Measurements from ENCODE around the gene ACKR3. TPM values are rescaled to one million over a fixed set of nuclear protein-coding genes. Genes with fewer than 3 reads are reported as not detected.

The ACKR3 gene
- total RNA-seq, 2 experiments from 2014 or later: 5.4 to 6.4 TPM

GRCh38 chr2:236538242-236538641 lies 31.4 kb upstream of the ACKR3 start:
- ChIA-PET CTCF (no interaction called here), POLR2A (no interaction called here)
- H3K27me3 Mint-ChIP-seq: no peaks in the 10 kb centered on the region
- H3K36me3 Mint-ChIP-seq (ENCODE audit: low read depth): peaks cover 47% of the 10 kb centered on the region
- peaks cover 63% of the 10 kb centered on the region for H3K4me1 Mint-ChIP-seq
- H3K27ac Mint-ChIP-seq: peak overlapping the region; percentile 93
- DNase-seq: peak; percentile 25
- peak overlapping the region; percentile 97 for H3K4me3 Mint-ChIP-seq
- H3K9me3 Mint-ChIP-seq: peaks cover 17% of the 10 kb centered on the region

- POLR2A ChIA-PET: no interaction called here
- H3K27me3 Mint-ChIP-seq: no peaks in the 10 kb centered on the region
- H3K27ac Mint-ChIP-seq: no peak overlapping the region
- no peak overlapping the region for H3K4me3 Mint-ChIP-seq
- H3K4me1 Mint-ChIP-seq: peaks cover 80% of the 10 kb centered on the region
- DNase-seq: no peak
- H3K36me3 Mint-ChIP-seq (ENCODE audit: low read depth): peaks cover 60% of the 10 kb centered on the region
- H3K9me3 Mint-ChIP-seq: peaks cover 14% of the 10 kb centered on the region
- CTCF ChIA-PET: no interaction called here
Measured at GRCh38 chr2:236541008-236541562, 28.5 kb upstream of the ACKR3 start.

GRCh38 chr2:236544362-236544761 lies 25.3 kb upstream of the ACKR3 start:
- peaks cover 75% of the 10 kb centered on the region for H3K36me3 Mint-ChIP-seq (ENCODE audit: low read depth)
- peak overlapping the region; percentile 85 for H3K27ac Mint-ChIP-seq
- no peak for DNase-seq
- POLR2A ChIA-PET: no interaction called here
- H3K4me3 Mint-ChIP-seq: no peak overlapping the region
- H3K4me1 Mint-ChIP-seq: peaks cover 93% of the 10 kb centered on the region
- no peaks in the 10 kb centered on the region for H3K27me3 Mint-ChIP-seq
- CTCF ChIA-PET: interaction anchor here (1.1 kb wide), 1 partner anchor 11 kb away, joined by 3 read pairs; no protein-coding TSS in a partner anchor
- H3K9me3 Mint-ChIP-seq: peaks cover 19% of the 10 kb centered on the region

- Mint-ChIP-seq H3K4me3 (peak overlapping the region; percentile 68), H3K27ac (peak overlapping the region; percentile 85), H3K36me3 (ENCODE audit: low read depth) (peaks cover 73% of the 10 kb centered on the region), H3K4me1 (peaks cover 93% of the 10 kb centered on the region), H3K27me3 (no peaks in the 10 kb centered on the region), H3K9me3 (peaks cover 16% of the 10 kb centered on the region)
- ChIA-PET CTCF (interaction anchor here (1.1 kb wide), 1 partner anchor 32 kb away, joined by 3 read pairs; no protein-coding TSS in a partner anchor), POLR2A (no interaction called here)
- no peak for DNase-seq
Measured at GRCh38 chr2:236545248-236545658, 24.4 kb upstream of the ACKR3 start.

- POLR2A ChIA-PET: interaction anchor here (1.3 kb wide), 1 partner anchor 9 kb away, joined by 6 read pairs; no protein-coding TSS in a partner anchor
- peak; percentile 55 for DNase-seq
- H3K36me3 Mint-ChIP-seq (ENCODE audit: low read depth): peaks cover 74% of the 10 kb centered on the region
Measured at GRCh38 chr2:236545814-236546480, 23.7 kb upstream of the ACKR3 start.

GRCh38 chr2:236546561-236547002 lies 23.0 kb upstream of the ACKR3 start:
- ChIA-PET CTCF (interaction anchor here (1.1 kb wide), 1 partner anchor 33 kb away, joined by 3 read pairs; no protein-coding TSS in a partner anchor), POLR2A (interaction anchor here (0.6 to 1.3 kb wide), 2 partner anchors 8 to 10 kb away, joined by 4 to 6 read pairs; no protein-coding TSS in a partner anchor)
- H3K27me3 Mint-ChIP-seq: no peaks in the 10 kb centered on the region
- H3K36me3 Mint-ChIP-seq (ENCODE audit: low read depth): peaks cover 71% of the 10 kb centered on the region
- peaks cover 14% of the 10 kb centered on the region for H3K9me3 Mint-ChIP-seq
- H3K4me3 Mint-ChIP-seq: peak overlapping the region; percentile 68
- peak overlapping the region; percentile 85 for H3K27ac Mint-ChIP-seq
- DNase-seq: peak; percentile 64
- peaks cover 95% of the 10 kb centered on the region for H3K4me1 Mint-ChIP-seq

More at GRCh38 chr2:236545814-236546480, 23.7 kb upstream of the ACKR3 start:
- CTCF ChIA-PET: interaction anchor here (1.1 kb wide), 1 partner anchor 33 kb away, joined by 3 read pairs; no protein-coding TSS in a partner anchor
- Mint-ChIP-seq H3K9me3 (peaks cover 14% of the 10 kb centered on the region), H3K4me1 (peaks cover 94% of the 10 kb centered on the region), H3K4me3 (peak overlapping the region; percentile 68), H3K27ac (peak overlapping the region; percentile 85), H3K27me3 (no peaks in the 10 kb centered on the region)

- peaks cover 17% of the 10 kb centered on the region for H3K9me3 Mint-ChIP-seq
Measured at GRCh38 chr2:236547725-236548124, 21.9 kb upstream of the ACKR3 start.

GRCh38 chr2:236548179-236548921 lies 21.3 kb upstream of the ACKR3 start:
- no peak for DNase-seq
- H3K27me3 Mint-ChIP-seq: no peaks in the 10 kb centered on the region
- no peak overlapping the region for H3K4me3 Mint-ChIP-seq
- CTCF ChIA-PET: interaction anchor here (0.6 to 2.4 kb wide), 6 partner anchors 11 to 1137 kb away, joined by 3 to 8 read pairs (median 4); no protein-coding TSS in a partner anchor
- peaks cover 19% of the 10 kb centered on the region for H3K9me3 Mint-ChIP-seq
- POLR2A ChIA-PET: no interaction called here
- peaks cover 94% of the 10 kb centered on the region for H3K4me1 Mint-ChIP-seq
- peak overlapping the region; percentile 85 for H3K27ac Mint-ChIP-seq
- H3K36me3 Mint-ChIP-seq (ENCODE audit: low read depth): peaks cover 71% of the 10 kb centered on the region

More at GRCh38 chr2:236547725-236548124, 21.9 kb upstream of the ACKR3 start:
- H3K4me1 Mint-ChIP-seq: peaks cover 95% of the 10 kb centered on the region
- ChIA-PET CTCF (interaction anchor here (1.1 kb wide), 2 partner anchors 11 to 25 kb away, joined by 3 to 4 read pairs; no protein-coding TSS in a partner anchor), POLR2A (no interaction called here)
- DNase-seq: no peak
- peak overlapping the region; percentile 15 for H3K4me3 Mint-ChIP-seq
- peaks cover 71% of the 10 kb centered on the region for H3K36me3 Mint-ChIP-seq (ENCODE audit: low read depth)
- peak overlapping the region; percentile 85 for H3K27ac Mint-ChIP-seq
- no peaks in the 10 kb centered on the region for H3K27me3 Mint-ChIP-seq

GRCh38 chr2:236549165-236549564 lies 20.5 kb upstream of the ACKR3 start:
- ChIA-PET POLR2A (no interaction called here), CTCF (interaction anchor here (1.0 to 2.4 kb wide), 4 partner anchors 10 to 93 kb away, joined by 3 to 8 read pairs (median 6); no protein-coding TSS in a partner anchor)
- Mint-ChIP-seq H3K9me3 (peaks cover 25% of the 10 kb centered on the region), H3K27me3 (no peaks in the 10 kb centered on the region), H3K4me3 (no peak overlapping the region), H3K4me1 (peaks cover 97% of the 10 kb centered on the region), H3K36me3 (ENCODE audit: low read depth) (peaks cover 76% of the 10 kb centered on the region), H3K27ac (peak overlapping the region; percentile 67)
- DNase-seq: no peak

GRCh38 chr2:236550290-236550689 lies 19.3 kb upstream of the ACKR3 start:
- no peaks in the 10 kb centered on the region for H3K27me3 Mint-ChIP-seq
- POLR2A ChIA-PET: no interaction called here
- H3K4me3 Mint-ChIP-seq: no peak overlapping the region
- CTCF ChIA-PET: interaction anchor here (2.4 kb wide), 1 partner anchor 14 kb away, joined by 8 read pairs; no protein-coding TSS in a partner anchor
- no peak for DNase-seq
- peaks cover 33% of the 10 kb centered on the region for H3K9me3 Mint-ChIP-seq
- H3K36me3 Mint-ChIP-seq (ENCODE audit: low read depth): peaks cover 77% of the 10 kb centered on the region
- peaks cover 95% of the 10 kb centered on the region for H3K4me1 Mint-ChIP-seq
- H3K27ac Mint-ChIP-seq: no peak overlapping the region

- Mint-ChIP-seq H3K4me3 (no peak overlapping the region), H3K27me3 (no peaks in the 10 kb centered on the region), H3K4me1 (peaks cover 95% of the 10 kb centered on the region), H3K27ac (no peak overlapping the region), H3K9me3 (peaks cover 34% of the 10 kb centered on the region), H3K36me3 (ENCODE audit: low read depth) (peaks cover 83% of the 10 kb centered on the region)
- DNase-seq: no peak
- ChIA-PET CTCF (no interaction called here), POLR2A (no interaction called here)
Measured at GRCh38 chr2:236550701-236551465, 18.7 kb upstream of the ACKR3 start.

All from activated CD4-positive, alpha-beta T cell treated with anti-CD3 and anti-CD28 coated beads, Interleukin-2, amount 10 ng/mL, durations not matched to agents 7 days and 5 days (primary cell).